Psoas muscle (tissue), 8 donors: ENCODE results near the gene CDK5R2. TPM values are rescaled to one million over a fixed set of nuclear protein-coding genes. Genes with fewer than 3 reads are reported as not detected.

Source experiments
- ATAC-seq, 4 donors: fragments of 200-7000 bp; cut with Tn5 transposase; one replicate each; pipeline ENCODE4 v1.9.1; 2020; ENCODE audit warnings: moderate library complexity in 3 of 4, mild to moderate bottlenecking in 2 of 4
- DNase-seq, 2 donors: peaks; one replicate each; pipeline ENCODE4 v3.0.0-alpha.2; 2020
- H3K27ac ChIP-seq: fragments of 200-600 bp; one replicate; pipeline ENCODE4 v1.8.0; 2022
- H3K27me3 ChIP-seq, 3 donors: fragments of 200-600 bp in 1 of 3; one replicate each; pipeline versions ENCODE4 v1.6.1 to v1.8.0; 2013 to 2022; ENCODE audit warnings: low read length in 2 of 3, mild to moderate bottlenecking in 2 of 3, moderate library complexity in 1 of 3; ENCODE audit not compliant: insufficient read depth in 3 of 3
- H3K36me3 ChIP-seq, 2 donors: fragments of 200-600 bp in 1 of 2; one replicate each; pipeline versions ENCODE4 v1.6.1 to v1.8.0; 2013 to 2022; ENCODE audit warnings: low read depth in 1 of 2, mild to moderate bottlenecking in 1 of 2, moderate library complexity in 1 of 2; ENCODE audit not compliant: insufficient read depth in 1 of 2
- H3K4me1 ChIP-seq: fragments of 200-600 bp; one replicate; pipeline ENCODE4 v1.8.0; 2022
- H3K4me3 ChIP-seq: fragments of 200-600 bp; one replicate; pipeline ENCODE4 v1.8.0; 2022; ENCODE audit warnings: mild to moderate bottlenecking
- H3K9me3 ChIP-seq: fragments of 200-600 bp; one replicate; pipeline ENCODE4 v1.8.0; 2022
- WGBS, 3 donors: extraction: QIAGEN DNeasy Blood & Tissue Kit; methylation state at CpG; one replicate each; pipeline versions ENCODE4 v1.1.6 to v1.1.7; 2013; 5-methylcytosine and 5-hydroxymethylcytosine counted together
- intact Hi-C, 2 donors: fragments of 100-400 bp; cut with DNase I; formaldehyde crosslinking; loops; one replicate each; pipeline versions ENCODE4 v1.11.0 to v1.14.2; 2022
- polyA plus RNA-seq, 3 donors: library from polyadenylated mRNA; stranded (reverse); fragments of 200-250 nt; gene quantifications; one replicate each; pipeline ENCODE4 v1.2.3, GENCODE V29; 2013
- total RNA-seq, 4 donors: library from RNA; stranded (reverse); fragmentation: NEBNext Ultra II Directional in 2 of 4; extraction: Animal tissue kit (Norgen Biotek cat#: 25700) in 2 of 4; gene quantifications; one replicate each; pipeline versions ENCODE4 v1.2.1 to v1.2.4, GENCODE V29; 2021 to 2023
- TF ChIP-seq, protein P1 (sequence below): fragments of 200-600 bp; IDR thresholded peaks from one replicate; pipeline ENCODE4 v1.8.0; 2022; ENCODE audit warnings: antibody characterized with exemption
- donor health status: healthy with polysubstance abuse.
- donor health status: DM: no; HTN: no; CAD: no; lungs with moderate emphysema.
- donor health status: Bipolar disorder and iron deficiency.
- donor health status: healthy.
- donor health status: DM: yes; HTN: yes; CAD: no.
- donor health status: DM: no; HTN: no; CAD: no.
- donor health status: DM: no; HTN: no; CAD: no.
- donor health status: DM: yes; HTN: yes; CAD: no.

CDK5R2 gene
- total and polyA plus RNA-seq, 7 donors, result 0.03 TPM; not detected in 6

DNA sequence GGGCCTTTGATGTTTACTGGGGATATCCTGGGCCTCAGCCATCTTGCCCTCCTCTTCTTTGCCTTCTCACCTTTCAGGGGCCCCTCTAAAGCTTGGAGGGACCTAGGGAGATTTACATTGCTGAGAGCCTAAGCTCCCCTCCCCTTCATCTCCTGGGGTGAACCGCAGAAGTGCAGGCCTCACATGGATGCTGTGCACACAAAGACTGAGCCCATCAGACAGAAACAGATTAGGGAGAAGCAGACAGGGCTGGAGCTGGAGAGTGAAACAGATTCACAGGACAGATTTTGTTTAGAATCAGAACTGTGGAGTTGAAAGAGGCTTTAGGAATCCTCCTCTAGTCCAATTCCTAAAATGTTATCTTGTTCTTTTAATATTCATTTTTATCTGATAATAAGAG, 3.4 kb upstream of the CDK5R2 start:
- Histone ChIP-seq H3K27me3 (peaks cover 0 to 63% (median 15%) of the 10 kb centered on the region in 3 donors), H3K4me1 (peaks cover 6% of the 10 kb centered on the region)
- WGBS, 3 donors, result 18 to 25% (median 24%) methylated on average over 1 of the region's 1 CpG

DNA sequence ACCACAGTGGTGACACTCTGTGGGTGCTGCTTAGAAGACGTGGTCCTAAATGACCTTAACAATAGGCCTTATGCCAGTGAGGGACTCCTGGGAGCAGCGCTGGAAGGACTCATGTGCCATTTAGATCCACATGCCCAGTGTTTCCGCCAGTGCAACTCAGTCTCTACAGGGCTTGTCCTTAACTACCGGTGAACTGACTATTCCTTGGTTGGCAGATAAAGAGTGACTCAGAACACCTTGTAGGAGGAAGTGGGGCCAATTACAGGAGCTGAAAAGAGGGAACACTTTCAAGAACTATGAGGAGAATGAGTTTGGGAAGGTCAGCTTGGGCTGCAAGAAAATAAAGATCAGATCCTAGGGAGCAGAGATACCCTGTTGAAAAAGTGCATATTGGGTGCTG, 1.8 kb upstream of the CDK5R2 start:
- Histone ChIP-seq H3K4me1 (peaks cover 6% of the 10 kb centered on the region), H3K27me3 (peaks cover 0 to 79% (median 26%) of the 10 kb centered on the region in 3 donors), H3K9me3 (no peaks in the 10 kb centered on the region), H3K4me3 (no peak overlapping the region), H3K27ac (no peak overlapping the region), H3K36me3 (no peaks in the 10 kb centered on the region)
- DNase-seq (no peak), ATAC-seq (no peak)
- 62 to 81% (median 81%) methylated on average over 4 of the region's 4 CpGs for WGBS, 3 donors
- intact Hi-C loops, result no loop called here
- TF ChIP-seq, protein P1, sequence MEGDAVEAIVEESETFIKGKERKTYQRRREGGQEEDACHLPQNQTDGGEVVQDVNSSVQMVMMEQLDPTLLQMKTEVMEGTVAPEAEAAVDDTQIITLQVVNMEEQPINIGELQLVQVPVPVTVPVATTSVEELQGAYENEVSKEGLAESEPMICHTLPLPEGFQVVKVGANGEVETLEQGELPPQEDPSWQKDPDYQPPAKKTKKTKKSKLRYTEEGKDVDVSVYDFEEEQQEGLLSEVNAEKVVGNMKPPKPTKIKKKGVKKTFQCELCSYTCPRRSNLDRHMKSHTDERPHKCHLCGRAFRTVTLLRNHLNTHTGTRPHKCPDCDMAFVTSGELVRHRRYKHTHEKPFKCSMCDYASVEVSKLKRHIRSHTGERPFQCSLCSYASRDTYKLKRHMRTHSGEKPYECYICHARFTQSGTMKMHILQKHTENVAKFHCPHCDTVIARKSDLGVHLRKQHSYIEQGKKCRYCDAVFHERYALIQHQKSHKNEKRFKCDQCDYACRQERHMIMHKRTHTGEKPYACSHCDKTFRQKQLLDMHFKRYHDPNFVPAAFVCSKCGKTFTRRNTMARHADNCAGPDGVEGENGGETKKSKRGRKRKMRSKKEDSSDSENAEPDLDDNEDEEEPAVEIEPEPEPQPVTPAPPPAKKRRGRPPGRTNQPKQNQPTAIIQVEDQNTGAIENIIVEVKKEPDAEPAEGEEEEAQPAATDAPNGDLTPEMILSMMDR, result no peak

More for the DNA sequence above, 3.4 kb upstream of the CDK5R2 start:
- ATAC-seq (no peak), DNase-seq (no peak)
- TF ChIP-seq, protein P1, result no peak
- Histone ChIP-seq H3K27ac (no peak overlapping the region), H3K4me3 (no peak overlapping the region), H3K36me3 (no peaks in the 10 kb centered on the region), H3K9me3 (no peaks in the 10 kb centered on the region)
- intact Hi-C loops, result no loop called here

DNA sequence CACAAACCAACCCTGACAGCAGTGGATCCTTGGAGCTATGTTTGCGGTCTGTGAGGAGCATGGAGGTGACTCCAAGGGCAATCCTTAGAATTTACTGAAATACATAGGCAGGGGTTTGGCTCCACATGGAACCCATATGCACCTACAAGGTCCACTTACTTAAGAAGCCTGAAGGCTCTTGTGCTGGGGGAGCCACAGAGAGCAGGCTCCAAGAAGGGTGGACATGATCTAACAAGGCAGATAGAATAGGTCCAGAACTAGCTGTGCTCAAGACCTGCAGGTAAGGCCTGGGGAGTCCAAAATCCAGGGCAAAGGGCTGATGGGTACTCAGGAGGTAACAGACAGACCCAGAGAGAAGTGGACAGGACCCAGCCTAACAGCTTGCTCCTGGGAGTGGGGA, 1.2 kb upstream of the CDK5R2 start:
- Histone ChIP-seq H3K27ac (no peak overlapping the region), H3K4me3 (no peak overlapping the region), H3K36me3 (no peaks in the 10 kb centered on the region), H3K4me1 (peaks cover 6% of the 10 kb centered on the region), H3K9me3 (no peaks in the 10 kb centered on the region), H3K27me3 (peaks cover 0 to 85% (median 32%) of the 10 kb centered on the region in 3 donors)
- TF ChIP-seq, protein P1, result no peak
- intact Hi-C loops, result no loop called here
- WGBS, 3 donors, result 89 to 95% (median 94%) methylated on average over 1 of the region's 1 CpG
- ATAC-seq, result no peak
- no peak for DNase-seq

DNA sequence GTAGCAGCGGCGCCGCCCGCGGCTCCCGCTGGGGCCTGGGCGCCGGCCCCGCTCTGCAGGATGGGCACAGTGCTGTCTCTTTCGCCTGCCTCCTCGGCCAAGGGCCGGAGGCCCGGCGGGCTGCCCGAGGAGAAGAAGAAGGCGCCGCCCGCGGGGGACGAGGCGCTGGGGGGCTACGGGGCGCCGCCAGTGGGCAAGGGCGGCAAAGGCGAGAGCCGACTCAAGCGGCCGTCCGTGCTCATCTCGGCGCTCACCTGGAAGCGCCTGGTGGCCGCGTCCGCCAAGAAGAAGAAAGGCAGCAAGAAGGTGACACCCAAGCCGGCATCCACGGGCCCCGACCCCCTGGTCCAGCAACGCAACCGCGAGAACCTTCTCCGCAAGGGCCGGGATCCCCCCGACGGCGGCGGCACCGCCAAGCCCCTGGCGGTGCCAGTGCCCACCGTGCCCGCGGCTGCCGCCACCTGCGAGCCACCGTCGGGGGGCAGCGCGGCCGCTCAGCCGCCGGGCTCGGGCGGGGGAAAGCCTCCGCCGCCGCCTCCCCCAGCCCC, 369 bp downstream of the CDK5R2 start:
- Histone ChIP-seq H3K36me3 (no peaks in the 10 kb centered on the region), H3K4me3 (peak overlapping the region; percentile 61), H3K9me3 (no peaks in the 10 kb centered on the region), H3K27me3 (peaks cover 0 to 91% (median 41%) of the 10 kb centered on the region in 3 donors), H3K27ac (no peak overlapping the region), H3K4me1 (peaks cover 6% of the 10 kb centered on the region)
- no peak for DNase-seq
- WGBS, 3 donors, result 0 to 1% (median 1%) methylated on average over 20 to 67 of the region's 67 CpGs
- ATAC-seq, result no peak
- TF ChIP-seq, protein P1, result no peak
- intact Hi-C loops, result no loop called here
